IMR-90 (cell line): Measurements from ENCODE around the gene FA2H.
A peak's percentile ranks its signal among the peaks of the same experiment; 100 is the strongest.

Experiments used
- BHLHE40 ChIP-seq: fragments of 150-350 bp; IDR thresholded peaks from 2 replicates; pipeline ENCODE4 v1.6.1; 2016; ENCODE audit warnings: mild to moderate bottlenecking, low read depth, low read length
- CTCF ChIP-seq: conservative IDR thresholded peaks from 2 replicates; pipeline ENCODE4 v1.5.1; 2012; ENCODE audit warnings: mild to moderate bottlenecking, low read depth, low read length, improper control_type of control experiment
- MAZ ChIP-seq: IDR thresholded peaks from 2 replicates; pipeline ENCODE4 v1.6.1; 2012; ENCODE audit warnings: low read depth, mild to moderate bottlenecking, low read length, improper control_type of control experiment, moderate library complexity, borderline replicate concordance
- POLR2A ChIP-seq: IDR thresholded peaks from 2 replicates; pipeline ENCODE4 v1.6.1; 2012; ENCODE audit warnings: mild to moderate bottlenecking, low read depth, low read length
- SMC3 ChIP-seq: fragments of 150-350 bp; IDR thresholded peaks from 2 replicates; pipeline ENCODE4 v1.6.1; 2016; ENCODE audit warnings: low read depth, mild to moderate bottlenecking, antibody characterized with exemption, low read length, moderate library complexity

- TF ChIP-seq CTCF (peak; percentile 98), MAZ (no peak), POLR2A (0 out of 2 replicates have a peak, but pooled peaks have one; percentile 29), SMC3 (peak; percentile 99), BHLHE40 (no peak)
Observed at GRCh38 chr16:74709441-74709877, 65.2 kb downstream of the FA2H start.
